ENCODE measurements around the gene NRG3.

GRCh38 chr10:82934947-82935346 lies 1060.0 kb downstream of the NRG3 start:
- TF ChIP-seq POLR2A (IDR thresholded peaks at IDR 0.05; ENCODE audit: low read depth, low read length) (no peak), SPI1 (IDR thresholded peaks at IDR 0.05; ENCODE audit: low read depth, low read length) (no peak), TAF1 (IDR thresholded peaks at IDR 0.05; ENCODE audit: low read depth, low read length) (no peak)

All from GM12891 (cell line).